Naive thymus-derived CD8-positive, alpha-beta T cell (primary cell): ENCODE data around the gene OR2V2. TPM values are rescaled to one million over a fixed set of nuclear protein-coding genes. Genes with fewer than 3 reads are reported as not detected.

Experiments used
- ATAC-seq, 2 donors: fragments of 150-1000 bp; cut with Tn5 transposase in 1 of 2; sonication (Bioruptor Pico), chemical (Tn5 transposase) in 1 of 2; 1 replicate in 1 of 2; 2 replicates in 1 of 2; pipeline ENCODE4 v1.10.0; 2021; ENCODE audit warnings: mild to moderate bottlenecking in 2 of 2, moderate library complexity in 2 of 2
- POLR2A ChIA-PET: fragments of 350-600 bp; sonication (Branson Sonifier 250); formaldehyde crosslinking; loops from one replicate; lab custom pipeline; 2021; ENCODE audit warnings: antibody characterized with exemption; lab: Charles Lee
- DNase-seq, 10 donors: peaks; one replicate each; pipeline versions ENCODE4 v3.0.0 to v3.0.0-alpha.2; 2020 to 2022
- H3K27ac Mint-ChIP-seq, 10 donors: one replicate each; pipeline ENCODE4 v1.8.0; 2020 to 2022; ENCODE audit warnings: mild to moderate bottlenecking in 10 of 10, mixed read lengths in 10 of 10, moderate library complexity in 4 of 10, inconsistent platforms in 1 of 10
- H3K27me3 Mint-ChIP-seq, 5 donors: one replicate each; pipeline ENCODE4 v1.8.0; 2021 to 2022; ENCODE audit warnings: mixed read lengths in 5 of 5
- H3K36me3 Mint-ChIP-seq, 3 donors: one replicate each; pipeline ENCODE4 v1.8.0; 2020 to 2022; ENCODE audit warnings: mixed read lengths in 3 of 3, mild to moderate bottlenecking in 2 of 3, inconsistent platforms in 1 of 3
- H3K4me1 Mint-ChIP-seq, 4 donors: one replicate each; pipeline ENCODE4 v1.8.0; 2021 to 2022; ENCODE audit warnings: mixed read lengths in 4 of 4
- H3K4me3 Mint-ChIP-seq, 10 donors: one replicate each; pipeline ENCODE4 v1.8.0; 2020 to 2022; ENCODE audit warnings: mild to moderate bottlenecking in 10 of 10, mixed read lengths in 10 of 10, moderate library complexity in 6 of 10, inconsistent platforms in 1 of 10
- H3K9me3 Mint-ChIP-seq, 9 donors: one replicate each; pipeline ENCODE4 v1.8.0; 2020 to 2022; ENCODE audit warnings: mixed read lengths in 9 of 9, mild to moderate bottlenecking in 3 of 9, inconsistent platforms in 1 of 9, moderate library complexity in 1 of 9
- polyA plus RNA-seq, 3 donors: library from polyadenylated mRNA; unstranded; fragments of 300-500 nt; fragmentation: Illumina TruSeq; gene quantifications; one replicate each; pipeline ENCODE4 v1.2.3, GENCODE V29; 2021
- total RNA-seq, 8 experiments: library from RNA in 2 of 8; stranded (reverse) in 2 of 8; gene quantifications; one replicate each; pipeline ENCODE4 v1.2.3 and lab custom pipeline; 2021 to 2026

Gene OR2V2
- total and polyA plus RNA-seq, 5 experiments from 2014 or later: not detected

DNA sequence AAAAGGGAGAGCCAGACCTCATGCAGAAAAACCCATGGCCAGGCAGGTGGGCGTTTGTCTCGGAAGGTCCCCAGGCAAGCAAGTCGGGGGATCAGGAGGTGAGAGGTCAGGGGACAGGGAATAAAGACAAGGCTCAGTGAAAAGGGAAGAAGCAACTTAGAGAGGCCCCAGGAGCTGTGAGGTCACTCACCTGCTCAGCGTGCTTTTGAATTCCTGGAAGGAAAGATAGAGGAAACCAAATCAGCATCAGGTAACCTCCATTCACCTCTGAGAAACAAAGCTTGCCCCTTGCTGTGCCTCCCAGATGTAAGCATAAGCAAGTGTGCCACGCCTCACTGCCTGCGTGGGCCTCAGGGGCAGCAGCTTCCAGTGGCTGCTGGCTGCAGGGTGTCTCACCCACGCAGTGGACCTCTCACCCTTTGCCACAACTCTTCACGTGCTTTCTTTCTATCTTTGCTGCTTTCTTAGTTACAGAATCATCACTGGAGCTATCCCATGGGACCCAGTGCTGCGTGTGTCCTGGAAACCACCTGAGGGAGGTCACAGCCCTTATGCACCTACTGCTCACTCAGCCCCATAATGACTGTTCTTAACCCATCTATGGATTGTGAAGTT is 51.6 kb downstream of the OR2V2 start:
- Mint-ChIP-seq H3K4me3 (no peak overlapping the region), H3K9me3 (no peaks in the 10 kb centered on the region), H3K4me1 (peaks cover 2 to 6% (median 4%) of the 10 kb centered on the region in 4 donors), H3K36me3 (no peaks in the 10 kb centered on the region), H3K27me3 (peaks cover 0 to 4% (median 0%) of the 10 kb centered on the region in 5 donors), H3K27ac (no peak overlapping the region)
- DNase-seq: no peak
- no peak for ATAC-seq
- POLR2A ChIA-PET: interaction anchor here (0.7 to 3.3 kb wide), 3 partner anchors 10 to 39 kb away, joined by 3 to 11 read pairs (median 5); no protein-coding TSS in a partner anchor

DNA sequence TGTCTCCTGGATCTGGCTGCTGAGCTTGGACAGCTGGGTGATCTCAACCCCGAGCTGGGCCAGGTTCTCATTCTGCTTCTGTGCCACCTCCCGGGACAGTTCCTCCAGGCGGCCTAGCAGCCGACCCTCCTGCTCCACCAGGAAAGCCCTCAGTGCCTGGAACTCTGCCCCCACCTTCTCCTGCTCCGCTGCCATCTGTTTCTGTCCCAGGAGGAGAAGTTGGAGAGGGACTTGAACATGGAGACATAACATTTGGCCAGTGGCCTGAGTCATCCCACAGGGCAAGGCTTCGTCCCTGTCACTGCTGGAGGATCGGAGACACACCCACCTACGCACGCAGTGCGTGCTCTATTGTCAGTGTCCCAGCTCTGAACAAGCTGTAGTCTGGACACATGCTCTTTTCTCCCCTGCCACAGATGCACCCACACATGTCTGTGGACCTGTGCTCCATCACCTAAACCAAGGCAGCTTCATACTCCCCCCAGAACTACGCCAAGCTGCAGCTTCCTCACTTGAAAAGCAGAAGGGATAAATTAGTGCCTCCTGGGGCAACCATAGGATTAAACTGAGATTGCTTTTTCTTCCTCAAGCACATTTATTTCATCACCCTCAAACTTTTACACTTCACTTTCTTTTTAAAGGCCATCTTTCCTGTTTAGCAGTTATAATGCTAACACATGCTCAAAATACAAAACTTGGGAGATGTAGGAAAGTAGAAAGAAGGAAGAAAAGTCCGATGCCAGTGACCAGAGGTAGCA is 52.7 kb downstream of the OR2V2 start:
- no peak overlapping the region for H3K27ac Mint-ChIP-seq
- ATAC-seq: no peak
- no peaks in the 10 kb centered on the region for H3K36me3 Mint-ChIP-seq

DNA sequence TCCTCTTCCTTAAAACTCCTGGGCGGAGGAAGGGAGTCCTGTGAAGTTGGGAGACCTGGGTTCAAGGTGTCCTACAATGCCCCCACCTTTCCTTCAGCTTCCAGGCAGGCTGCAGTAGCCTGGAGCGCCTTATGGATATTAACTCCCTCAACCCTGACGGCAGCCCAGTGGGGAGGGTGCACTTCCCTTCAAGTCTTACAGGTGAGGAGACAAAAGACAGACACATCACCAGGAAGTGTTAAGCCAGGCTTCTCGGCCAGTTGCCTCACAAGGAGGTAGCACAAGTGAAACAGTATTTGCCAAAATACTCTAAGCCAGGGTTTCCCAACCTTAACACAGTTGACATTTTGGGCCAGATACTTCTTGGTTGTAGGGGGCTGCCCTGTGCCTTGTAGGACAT is 53.4 kb downstream of the OR2V2 start:
- H3K4me3 Mint-ChIP-seq: no peak overlapping the region
- POLR2A ChIA-PET: interaction anchor here (1.0 to 7.8 kb wide), 2 partner anchors 9 to 10 kb away, joined by 5 to 281 read pairs; no protein-coding TSS in a partner anchor
- H3K27ac Mint-ChIP-seq: no peak overlapping the region
- H3K4me1 Mint-ChIP-seq: peaks cover 6 to 18% (median 11%) of the 10 kb centered on the region in 4 donors
- ATAC-seq: no peak
- DNase-seq: no peak
- no peaks in the 10 kb centered on the region for H3K9me3 Mint-ChIP-seq
- peaks cover under 1 to 8% (median 3%) of the 10 kb centered on the region in 5 donors for H3K27me3 Mint-ChIP-seq
- H3K36me3 Mint-ChIP-seq: no peaks in the 10 kb centered on the region

More for the DNA sequence above, 52.7 kb downstream of the OR2V2 start:
- POLR2A ChIA-PET: interaction anchor here (0.7 to 3.3 kb wide), 4 partner anchors 9 to 40 kb away, joined by 3 to 11 read pairs (median 5); no protein-coding TSS in a partner anchor
- Mint-ChIP-seq H3K4me1 (peaks cover 4 to 11% (median 7%) of the 10 kb centered on the region in 4 donors), H3K9me3 (no peaks in the 10 kb centered on the region), H3K27me3 (peaks cover 0 to 4% (median 0%) of the 10 kb centered on the region in 5 donors), H3K4me3 (no peak overlapping the region)
- no peak for DNase-seq

DNA sequence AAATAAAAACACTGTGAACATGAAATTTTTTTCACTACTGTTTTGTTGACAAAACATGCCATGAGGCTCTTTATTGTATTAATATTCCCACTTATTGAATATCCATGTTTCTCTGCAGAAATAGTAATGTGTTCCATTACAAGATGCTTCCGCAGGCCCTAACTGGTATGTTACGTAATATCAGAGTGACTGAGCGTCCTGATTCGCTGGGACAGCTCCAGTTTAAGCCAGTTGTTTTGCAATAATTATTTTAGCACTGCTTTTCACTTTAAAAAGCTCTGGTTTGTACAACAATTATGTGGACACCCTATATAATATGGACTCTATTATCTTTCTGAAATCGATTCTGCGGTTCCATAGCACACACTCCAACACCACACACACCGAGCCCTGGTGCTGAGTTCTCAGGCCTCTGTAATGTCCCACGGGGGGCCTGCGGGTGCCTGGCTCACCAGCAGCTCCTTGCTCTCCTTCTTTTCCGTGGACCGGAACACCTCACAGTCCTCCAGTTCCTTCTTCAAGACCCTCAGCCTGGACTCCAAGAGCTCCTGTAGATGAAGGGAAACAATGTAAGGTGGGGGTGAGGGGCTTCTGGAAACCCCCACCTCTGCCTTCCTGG is 55.8 kb downstream of the OR2V2 start:
- DNase-seq (no peak), ATAC-seq (no peak)
- H3K4me1 Mint-ChIP-seq: peaks cover 21 to 42% (median 31%) of the 10 kb centered on the region in 4 donors
- H3K27ac Mint-ChIP-seq: peak overlapping the region in 1 of 10 donors; percentile 45
- peaks cover 0 to 10% (median 0%) of the 10 kb centered on the region in 9 donors for H3K9me3 Mint-ChIP-seq
- POLR2A ChIA-PET: interaction anchor here (2.0 to 7.8 kb wide), 3 partner anchors 12 to 20 kb away, joined by 11 to 281 read pairs (median 92); partner anchors contain the start of gene TRIM41
- peaks cover 4 to 20% (median 11%) of the 10 kb centered on the region in 5 donors for H3K27me3 Mint-ChIP-seq
- peaks cover 0 to 7% (median 2%) of the 10 kb centered on the region in 3 donors for H3K36me3 Mint-ChIP-seq
- peak overlapping the region in 8 of 10 donors; percentile 81 to 95 (median 88) for H3K4me3 Mint-ChIP-seq

DNA sequence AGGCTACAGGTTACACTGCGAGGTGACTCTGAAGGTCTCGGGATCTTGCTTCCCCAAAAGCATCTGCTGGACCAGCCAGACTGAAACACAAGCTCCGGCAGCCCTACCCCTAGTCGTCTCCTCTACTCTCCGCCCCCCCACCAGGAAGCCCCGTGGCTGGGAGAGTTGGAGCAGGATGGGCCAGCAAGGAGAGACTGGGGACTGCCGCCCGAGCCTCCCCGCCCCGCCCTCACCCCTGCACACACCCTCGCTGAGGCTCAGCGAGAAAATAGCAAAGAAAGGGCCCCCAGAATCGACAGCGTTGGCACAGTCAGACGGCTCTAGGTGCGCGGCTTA is 56.4 kb downstream of the OR2V2 start:
- Mint-ChIP-seq H3K4me3 (peak overlapping the region; percentile 81 to 95 (median 88)), H3K27me3 (peaks cover 4 to 20% (median 11%) of the 10 kb centered on the region in 5 donors), H3K9me3 (peaks cover 0 to 10% (median 0%) of the 10 kb centered on the region in 9 donors), H3K27ac (peak overlapping the region in 2 of 10 donors; percentile 45 to 63), H3K4me1 (peaks cover 22 to 45% (median 32%) of the 10 kb centered on the region in 4 donors), H3K36me3 (peaks cover 0 to 7% (median 2%) of the 10 kb centered on the region in 3 donors)
- POLR2A ChIA-PET: interaction anchor here (2.0 to 7.8 kb wide), 3 partner anchors 13 to 19 kb away, joined by 11 to 281 read pairs (median 92); partner anchors contain the start of gene TRIM41
- no peak for DNase-seq
- peak in 1 of 2 donors; percentile 3 for ATAC-seq

DNA sequence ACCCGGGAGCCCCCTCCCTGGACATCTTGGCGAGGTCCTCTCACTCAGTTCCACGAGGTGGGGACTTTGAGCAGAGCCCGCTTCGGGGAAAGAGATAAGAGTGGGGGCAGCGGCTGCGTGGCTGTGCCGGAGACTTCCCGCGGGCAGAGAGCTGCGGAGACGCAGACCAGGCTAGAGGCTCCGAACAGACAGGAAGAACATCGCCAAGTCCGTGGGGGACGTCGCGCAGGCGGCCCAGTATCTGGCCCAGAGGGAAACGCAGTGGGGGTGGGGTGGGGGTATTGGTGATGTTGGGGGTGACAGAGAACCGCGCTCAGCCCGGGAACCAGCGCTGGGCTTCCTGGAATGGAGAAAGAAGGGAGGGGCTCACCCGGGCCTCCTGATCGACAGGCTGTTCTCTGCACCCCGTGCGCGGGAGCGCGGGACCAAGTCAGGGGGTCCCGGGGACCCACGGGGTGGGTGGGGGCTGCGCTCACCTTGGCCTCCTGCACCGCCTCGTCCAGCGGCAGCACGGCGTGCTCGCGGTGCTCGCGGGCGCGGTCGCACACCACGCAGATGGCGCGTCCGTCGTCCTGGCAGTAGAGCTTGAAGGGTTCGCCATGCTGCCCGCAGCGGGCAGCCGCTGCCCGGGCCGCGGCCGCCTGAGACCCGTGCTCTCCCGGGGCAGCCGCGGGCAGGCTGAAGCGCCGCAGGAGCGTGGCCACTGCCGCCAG is 56.9 kb downstream of the OR2V2 start:
- DNase-seq (peak in 3 of 10 donors; percentile 10 to 32 (median 30)), ATAC-seq (peak in 1 of 2 donors; percentile 7)
- Mint-ChIP-seq H3K36me3 (peaks cover 0 to 7% (median 2%) of the 10 kb centered on the region in 3 donors), H3K4me1 (peaks cover 22 to 45% (median 32%) of the 10 kb centered on the region in 4 donors), H3K4me3 (peak overlapping the region; percentile 81 to 95 (median 88)), H3K9me3 (peaks cover 0 to 10% (median 0%) of the 10 kb centered on the region in 9 donors), H3K27ac (peak overlapping the region in 3 of 10 donors; percentile 34 to 63 (median 45)), H3K27me3 (peaks cover 4 to 20% (median 11%) of the 10 kb centered on the region in 5 donors)
- POLR2A ChIA-PET: interaction anchor here (0.5 to 7.8 kb wide), 6 partner anchors 12 to 68 kb away, joined by 3 to 281 read pairs (median 10); partner anchors contain the start of gene TRIM41

DNA sequence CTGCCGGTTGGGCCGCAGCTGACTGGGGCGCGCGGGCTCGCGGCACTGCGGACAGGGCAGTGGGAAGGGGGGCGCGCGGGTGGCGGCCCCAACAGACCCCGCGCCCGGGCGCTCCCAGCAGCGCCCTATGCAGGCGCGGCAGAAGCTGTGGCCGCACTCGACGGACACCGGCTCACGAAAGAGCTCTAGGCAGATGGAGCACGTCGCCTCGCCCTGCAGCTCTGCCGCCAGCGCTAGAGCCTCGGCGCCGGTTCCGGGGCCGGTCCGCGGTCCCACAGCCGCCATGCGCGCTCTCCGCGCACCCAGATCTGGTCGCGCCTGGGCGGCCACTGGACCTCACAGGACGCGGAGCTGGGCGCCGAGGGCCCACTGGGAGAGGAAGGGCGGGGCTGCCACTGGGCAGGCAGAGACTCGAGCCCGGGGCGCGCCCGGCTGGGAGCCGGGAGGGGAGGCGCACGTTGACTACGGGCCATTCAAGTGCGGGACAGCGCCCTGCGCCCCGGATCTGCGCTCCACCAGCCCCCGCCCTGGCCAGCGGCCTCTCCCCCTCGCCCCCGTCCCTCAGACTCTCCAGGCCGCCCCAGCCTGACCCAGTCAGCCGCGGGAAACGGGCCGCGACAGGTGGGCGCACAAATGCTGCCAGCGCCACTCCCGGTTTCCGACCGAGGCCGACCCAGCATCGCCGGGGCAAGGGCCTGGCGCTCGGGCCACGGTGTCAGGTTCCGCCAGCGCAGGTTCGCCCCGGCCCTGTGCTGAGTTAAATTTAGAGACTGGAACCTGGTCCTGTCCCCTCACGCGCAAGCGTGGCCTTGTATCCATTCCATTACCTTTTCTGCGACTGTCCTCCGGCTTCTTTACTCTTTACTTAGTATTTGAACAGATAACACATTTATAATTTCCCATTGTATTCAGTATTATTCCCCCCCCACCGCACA is 57.7 kb downstream of the OR2V2 start, which contains the start of gene TRIM7:
TRIM7 (minus strand) TSS at position 371 of the 935 bp plus-strand sequence; CDS start at position 285, 86 bp downstream.
- peaks cover 0 to 10% (median 0%) of the 10 kb centered on the region in 9 donors for H3K9me3 Mint-ChIP-seq
- DNase-seq (peak in 1 of 10 donors; percentile 20), ATAC-seq (no peak)
- H3K4me1 Mint-ChIP-seq: peaks cover 22 to 45% (median 31%) of the 10 kb centered on the region in 4 donors
- peaks cover 4 to 20% (median 11%) of the 10 kb centered on the region in 5 donors for H3K27me3 Mint-ChIP-seq
- H3K36me3 Mint-ChIP-seq: peaks cover 0 to 7% (median 2%) of the 10 kb centered on the region in 3 donors
- POLR2A ChIA-PET: interaction anchor here (0.5 to 7.8 kb wide), 9 partner anchors 8 to 67 kb away, joined by 3 to 281 read pairs (median 11); partner anchors contain the start of genes TRIM41 and TRIM52
- peak within 1 kb of the TSS in 9 of 10 donors; percentile 53 to 100 (median 92) for H3K27ac Mint-ChIP-seq
- peak within 1 kb of the TSS; percentile 87 to 98 (median 93) for H3K4me3 Mint-ChIP-seq

DNA sequence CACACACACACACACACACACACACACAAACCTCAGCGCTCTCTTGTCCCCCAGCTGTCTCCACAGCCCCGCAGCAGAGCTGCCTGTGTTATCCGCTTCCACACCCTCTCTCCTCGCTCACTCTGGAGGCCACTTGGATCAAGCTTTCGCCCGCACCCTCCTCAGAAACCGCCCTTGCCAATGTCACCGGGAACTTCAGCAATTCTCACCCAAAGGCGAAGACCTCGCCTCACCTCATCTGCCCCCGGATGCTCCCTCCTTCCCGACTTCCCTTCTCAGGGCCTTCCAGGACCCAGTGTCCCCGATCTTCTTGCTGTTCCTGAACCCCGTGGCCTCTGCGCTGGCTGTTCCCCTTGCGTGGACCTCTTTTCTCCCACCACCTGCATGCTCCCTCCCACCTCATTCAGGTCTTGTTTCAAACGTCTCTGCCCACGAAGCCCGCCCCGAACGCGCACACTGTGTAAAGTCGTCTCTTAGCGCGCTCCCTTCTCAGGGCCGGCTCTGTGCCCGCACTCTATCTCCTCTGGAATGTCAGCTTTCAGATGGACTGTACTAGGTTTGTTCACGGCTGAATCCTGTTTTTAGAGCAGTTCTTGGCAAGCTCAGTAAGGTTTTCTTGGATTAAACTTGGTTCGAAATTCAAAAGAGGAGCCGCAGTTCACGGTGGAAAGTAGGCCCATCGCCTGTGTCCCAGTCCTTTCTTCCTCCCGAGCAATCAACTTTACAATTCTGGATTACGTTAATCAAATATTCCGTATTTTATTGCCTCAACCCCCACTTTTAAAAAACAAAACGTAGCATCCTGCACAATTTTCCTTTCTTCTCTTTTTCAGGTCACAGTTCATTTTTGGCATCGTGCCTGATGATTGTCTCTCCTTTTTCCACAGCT is 58.6 kb downstream of the OR2V2 start:
- Mint-ChIP-seq H3K4me1 (peaks cover 22 to 46% (median 32%) of the 10 kb centered on the region in 4 donors), H3K36me3 (peaks cover 0 to 7% (median 2%) of the 10 kb centered on the region in 3 donors), H3K27ac (peak overlapping the region; percentile 90 to 100 (median 92)), H3K27me3 (peaks cover 4 to 20% (median 11%) of the 10 kb centered on the region in 5 donors), H3K4me3 (peak overlapping the region; percentile 87 to 98 (median 93)), H3K9me3 (peaks cover 0 to 10% (median 0%) of the 10 kb centered on the region in 9 donors)
- POLR2A ChIA-PET: interaction anchor here (0.6 to 7.8 kb wide), 16 partner anchors 9 to 1598 kb away, joined by 3 to 281 read pairs (median 6); partner anchors contain the start of genes TRIM41 and TRIM52
- ATAC-seq (peak; percentile 18 to 25), DNase-seq (peak in 3 of 10 donors; percentile 10 to 50 (median 39))

DNA sequence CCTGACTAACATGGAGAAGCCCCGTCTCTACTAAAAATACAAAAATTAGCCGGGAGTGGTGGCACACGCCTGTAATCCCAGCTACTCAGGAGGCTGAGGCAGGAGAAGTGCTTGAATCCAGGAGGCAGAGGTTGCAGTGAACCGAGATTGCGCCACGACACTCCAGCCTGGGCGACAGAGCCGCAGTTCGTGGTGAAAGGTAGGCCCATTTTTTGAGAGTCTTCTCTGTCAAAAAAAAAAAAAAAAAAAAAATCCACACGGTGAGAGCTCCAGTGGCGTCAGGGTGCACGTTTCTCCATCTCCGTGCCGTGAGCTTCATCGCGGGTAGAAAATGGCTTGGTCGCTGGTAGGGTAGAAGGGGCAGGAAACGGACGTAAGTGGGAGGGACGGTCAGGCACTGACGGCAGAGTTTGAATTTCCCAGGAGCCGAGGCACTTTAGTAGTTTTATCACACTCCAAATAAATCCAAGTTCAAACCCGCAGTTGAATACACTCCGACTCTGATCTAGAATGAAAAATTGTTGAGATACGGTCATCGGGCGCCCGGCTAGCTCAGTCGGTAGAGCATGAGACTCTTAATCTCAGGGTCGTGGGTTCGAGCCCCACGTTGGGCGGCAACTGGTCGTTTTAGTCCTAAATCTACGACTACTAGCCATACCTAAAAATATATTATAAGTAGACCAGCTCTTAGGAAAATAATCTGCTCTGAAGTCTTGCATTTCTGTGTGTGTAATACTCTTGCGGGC is 60.0 kb downstream of the OR2V2 start:
- Mint-ChIP-seq H3K4me3 (peak overlapping the region; percentile 87 to 98 (median 93)), H3K36me3 (peaks cover 0 to 7% (median 2%) of the 10 kb centered on the region in 3 donors), H3K4me1 (peaks cover 27 to 58% (median 34%) of the 10 kb centered on the region in 4 donors), H3K9me3 (peaks cover 0 to 10% (median 0%) of the 10 kb centered on the region in 9 donors), H3K27ac (peak overlapping the region; percentile 90 to 100 (median 92)), H3K27me3 (peaks cover 4 to 20% (median 11%) of the 10 kb centered on the region in 5 donors)
- POLR2A ChIA-PET: interaction anchor here (0.6 to 7.8 kb wide), 16 partner anchors 10 to 397 kb away, joined by 3 to 281 read pairs (median 8); partner anchors contain the start of genes RACK1, TRIM41 and TRIM52
- peak in 9 of 10 donors; percentile 54 to 88 (median 78) for DNase-seq
- ATAC-seq: peak; percentile 59 to 74
